Measurements from ENCODE around the gene ADNP. TPM values are rescaled to one million over a fixed set of nuclear protein-coding genes. Genes with fewer than 3 reads are reported as not detected.

The ADNP gene
- total and polyA plus RNA-seq, 2 of the 13 experiments (the other 11 are each of a cell fraction or from before 2014, with no cell fraction given), result 21.0 to 21.5 TPM

DNA sequence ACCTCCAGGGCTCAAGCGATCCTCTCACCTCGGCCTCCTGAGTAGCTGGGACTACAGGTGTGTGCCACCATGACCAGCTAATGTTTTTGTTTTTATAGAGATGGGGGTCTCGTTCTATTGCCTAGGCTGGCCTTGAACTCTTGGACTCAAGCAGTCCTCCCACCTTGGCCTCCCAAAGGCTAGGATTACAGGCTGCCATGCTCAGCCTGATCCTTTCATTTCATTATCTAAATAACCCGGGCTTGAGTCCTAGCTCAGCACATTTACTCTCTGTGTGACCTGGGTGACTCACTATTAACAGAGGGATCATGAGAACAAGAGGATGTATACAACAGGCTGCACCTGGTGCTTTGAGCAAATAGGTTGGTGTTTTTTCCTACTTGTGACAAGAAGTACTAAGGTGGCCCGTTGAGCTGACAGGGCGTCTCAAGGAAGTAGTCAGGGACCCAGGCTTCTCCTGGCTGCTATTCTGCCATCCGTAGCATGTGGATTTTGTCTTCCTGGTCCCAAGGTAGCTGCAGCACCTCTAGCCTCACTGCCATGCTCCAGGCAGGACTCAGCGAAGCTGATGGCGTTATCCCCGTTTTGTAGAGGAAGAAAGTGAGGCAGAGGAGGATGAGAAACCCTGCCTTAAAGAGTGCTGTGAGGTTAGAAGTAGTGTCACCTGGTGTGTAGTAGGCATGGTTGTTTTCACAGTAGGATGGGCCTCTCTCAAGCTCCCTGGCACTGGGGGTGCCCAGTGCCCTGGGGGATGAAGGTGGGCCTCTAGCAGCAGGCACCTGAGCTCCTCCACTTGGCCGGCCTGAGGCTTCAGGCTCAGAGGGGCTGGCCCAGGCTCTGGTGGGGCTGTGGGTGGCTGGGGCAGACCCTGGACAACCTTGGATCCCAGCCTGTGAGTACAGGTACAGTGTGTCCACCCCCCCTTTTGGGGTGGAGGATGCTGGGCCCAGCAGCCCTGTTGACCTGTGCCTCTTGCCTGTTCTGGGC is 62.4 kb downstream of the ADNP start (continued):
- TF ChIP-seq, protein P1, sequence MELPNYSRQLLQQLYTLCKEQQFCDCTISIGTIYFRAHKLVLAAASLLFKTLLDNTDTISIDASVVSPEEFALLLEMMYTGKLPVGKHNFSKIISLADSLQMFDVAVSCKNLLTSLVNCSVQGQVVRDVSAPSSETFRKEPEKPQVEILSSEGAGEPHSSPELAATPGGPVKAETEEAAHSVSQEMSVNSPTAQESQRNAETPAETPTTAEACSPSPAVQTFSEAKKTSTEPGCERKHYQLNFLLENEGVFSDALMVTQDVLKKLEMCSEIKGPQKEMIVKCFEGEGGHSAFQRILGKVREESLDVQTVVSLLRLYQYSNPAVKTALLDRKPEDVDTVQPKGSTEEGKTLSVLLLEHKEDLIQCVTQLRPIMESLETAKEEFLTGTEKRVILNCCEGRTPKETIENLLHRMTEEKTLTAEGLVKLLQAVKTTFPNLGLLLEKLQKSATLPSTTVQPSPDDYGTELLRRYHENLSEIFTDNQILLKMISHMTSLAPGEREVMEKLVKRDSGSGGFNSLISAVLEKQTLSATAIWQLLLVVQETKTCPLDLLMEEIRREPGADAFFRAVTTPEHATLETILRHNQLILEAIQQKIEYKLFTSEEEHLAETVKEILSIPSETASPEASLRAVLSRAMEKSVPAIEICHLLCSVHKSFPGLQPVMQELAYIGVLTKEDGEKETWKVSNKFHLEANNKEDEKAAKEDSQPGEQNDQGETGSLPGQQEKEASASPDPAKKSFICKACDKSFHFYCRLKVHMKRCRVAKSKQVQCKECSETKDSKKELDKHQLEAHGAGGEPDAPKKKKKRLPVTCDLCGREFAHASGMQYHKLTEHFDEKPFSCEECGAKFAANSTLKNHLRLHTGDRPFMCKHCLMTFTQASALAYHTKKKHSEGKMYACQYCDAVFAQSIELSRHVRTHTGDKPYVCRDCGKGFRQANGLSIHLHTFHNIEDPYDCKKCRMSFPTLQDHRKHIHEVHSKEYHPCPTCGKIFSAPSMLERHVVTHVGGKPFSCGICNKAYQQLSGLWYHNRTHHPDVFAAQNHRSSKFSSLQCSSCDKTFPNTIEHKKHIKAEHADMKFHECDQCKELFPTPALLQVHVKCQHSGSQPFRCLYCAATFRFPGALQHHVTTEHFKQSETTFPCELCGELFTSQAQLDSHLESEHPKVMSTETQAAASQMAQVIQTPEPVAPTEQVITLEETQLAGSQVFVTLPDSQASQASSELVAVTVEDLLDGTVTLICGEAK (IDR thresholded peaks at IDR 0.05), result no peak
- TF ChIP-seq, protein P1 (CRISPR knock-in tag; IDR thresholded peaks at IDR 0.05), result no peak
- TF ChIP-seq, protein P2, sequence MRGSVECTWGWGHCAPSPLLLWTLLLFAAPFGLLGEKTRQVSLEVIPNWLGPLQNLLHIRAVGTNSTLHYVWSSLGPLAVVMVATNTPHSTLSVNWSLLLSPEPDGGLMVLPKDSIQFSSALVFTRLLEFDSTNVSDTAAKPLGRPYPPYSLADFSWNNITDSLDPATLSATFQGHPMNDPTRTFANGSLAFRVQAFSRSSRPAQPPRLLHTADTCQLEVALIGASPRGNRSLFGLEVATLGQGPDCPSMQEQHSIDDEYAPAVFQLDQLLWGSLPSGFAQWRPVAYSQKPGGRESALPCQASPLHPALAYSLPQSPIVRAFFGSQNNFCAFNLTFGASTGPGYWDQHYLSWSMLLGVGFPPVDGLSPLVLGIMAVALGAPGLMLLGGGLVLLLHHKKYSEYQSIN (CRISPR knock-in tag; IDR thresholded peaks at IDR 0.05; ENCODE audit: borderline replicate concordance), result no peak
- peak; percentile 77; the same call in 1 of the 2 replicates for TF ChIP-seq RCOR2 (CRISPR knock-in tag; IDR thresholded peaks at IDR 0.05)
- no peak for TF ChIP-seq TBX3 (IDR thresholded peaks at IDR 0.05; ENCODE audit: borderline replicate concordance)
- no peak for TF ChIP-seq ELF1 (CRISPR knock-in tag; IDR thresholded peaks at IDR 0.05)
- TF ChIP-seq REPIN1 (CRISPR knock-in tag; IDR thresholded peaks at IDR 0.05; ENCODE audit: borderline replicate concordance, low read depth), result peak; percentile 41; the same call in 1 of the 2 replicates
- TF ChIP-seq, protein P3, sequence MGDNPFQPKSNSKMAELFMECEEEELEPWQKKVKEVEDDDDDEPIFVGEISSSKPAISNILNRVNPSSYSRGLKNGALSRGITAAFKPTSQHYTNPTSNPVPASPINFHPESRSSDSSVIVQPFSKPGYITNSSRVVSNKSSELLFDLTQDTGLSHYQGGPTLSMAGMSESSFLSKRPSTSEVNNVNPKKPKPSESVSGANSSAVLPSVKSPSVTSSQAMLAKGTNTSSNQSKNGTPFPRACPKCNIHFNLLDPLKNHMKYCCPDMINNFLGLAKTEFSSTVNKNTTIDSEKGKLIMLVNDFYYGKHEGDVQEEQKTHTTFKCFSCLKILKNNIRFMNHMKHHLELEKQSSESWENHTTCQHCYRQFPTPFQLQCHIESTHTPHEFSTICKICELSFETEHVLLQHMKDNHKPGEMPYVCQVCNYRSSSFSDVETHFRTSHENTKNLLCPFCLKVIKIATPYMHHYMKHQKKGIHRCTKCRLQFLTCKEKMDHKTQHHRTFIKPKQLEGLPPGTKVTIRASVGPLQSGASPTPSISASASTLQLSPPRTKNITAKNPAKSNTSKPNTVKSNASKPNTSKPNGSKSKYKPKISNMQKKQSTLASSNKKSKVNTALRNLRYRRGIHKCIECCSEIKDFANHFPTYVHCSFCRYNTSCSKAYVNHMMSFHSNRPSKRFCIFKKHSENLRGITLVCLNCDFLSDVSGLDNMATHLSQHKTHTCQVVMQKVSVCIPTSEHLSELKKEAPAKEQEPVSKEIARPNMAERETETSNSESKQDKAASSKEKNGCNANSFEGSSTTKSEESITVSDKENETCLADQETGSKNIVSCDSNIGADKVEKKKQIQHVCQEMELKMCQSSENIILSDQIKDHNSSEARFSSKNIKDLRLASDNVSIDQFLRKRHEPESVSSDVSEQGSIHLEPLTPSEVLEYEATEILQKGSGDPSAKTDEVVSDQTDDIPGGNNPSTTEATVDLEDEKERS (CRISPR knock-in tag; IDR thresholded peaks at IDR 0.05), result peak; percentile 21; the same call in 1 of the 2 replicates
- no peak for TF ChIP-seq THAP11 (CRISPR knock-in tag; IDR thresholded peaks at IDR 0.05)
- no peak for TF ChIP-seq ZNF160 (CRISPR knock-in tag; IDR thresholded peaks at IDR 0.05)
- TF ChIP-seq SPEN (CRISPR knock-in tag; IDR thresholded peaks at IDR 0.05; ENCODE audit: low read depth), result 0 out of 2 replicates have a peak, but pooled peaks have one; percentile 41
- TF ChIP-seq MYNN (CRISPR knock-in tag; IDR thresholded peaks at IDR 0.05; ENCODE audit: low read depth), result no peak

Data from HepG2 (cell line).